ENCODE results near the gene ZNF615.
A peak's percentile ranks its signal among the peaks of the same experiment; 100 is the strongest.
"Not testable (repeated sequence)": the region's sequence is repeated elsewhere in the genome, so short reads cannot be mapped to it uniquely, and the experiment has no call there.

ZNF615 gene

GRCh38 chr19:52007806-52008557 is at the start of gene ZNF615:
ZNF615 (minus strand) TSS chr19:52008211; CDS start chr19:52003711, 4,500 bp downstream.
- peak; percentile 87 to 90 for DNase-seq

- DNase-seq, result not testable (repeated sequence)
These were observed 48.5 kb upstream of the ZNF615 start for GRCh38 chr19:52056480-52056879.

DNA sequence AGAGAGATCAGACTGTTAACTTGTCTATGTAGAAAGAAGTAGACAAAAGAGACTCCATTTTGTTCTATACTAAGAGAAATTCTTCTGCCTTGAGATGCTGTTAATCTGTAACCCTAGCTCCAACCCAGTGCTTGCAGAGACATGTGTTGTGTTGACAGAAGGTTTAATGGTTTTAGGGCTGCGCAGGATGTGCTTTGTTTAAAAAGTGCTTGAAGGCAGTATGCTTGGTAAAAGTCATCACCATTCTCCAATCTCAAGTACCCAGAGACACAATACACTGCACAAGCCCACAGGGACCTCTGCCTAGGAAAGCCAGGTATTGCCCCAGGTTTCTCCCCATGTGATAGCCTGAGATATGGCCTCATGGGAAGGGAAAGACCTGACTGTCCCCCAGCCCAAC is 43.7 kb upstream of the ZNF615 start:
- not testable (repeated sequence) for DNase-seq

GRCh38 chr19:52048555-52049501 is 40.8 kb upstream of the ZNF615 start, which contains the start of gene ZNF432:
ZNF432 (minus strand) TSS chr19:52048838; CDS start chr19:52046868, 1,970 bp downstream.
- peak; percentile 79 to 85 for DNase-seq

- no peak for DNase-seq
These were observed 31.2 kb upstream of the ZNF615 start for GRCh38 chr19:52039169-52039568.

DNA sequence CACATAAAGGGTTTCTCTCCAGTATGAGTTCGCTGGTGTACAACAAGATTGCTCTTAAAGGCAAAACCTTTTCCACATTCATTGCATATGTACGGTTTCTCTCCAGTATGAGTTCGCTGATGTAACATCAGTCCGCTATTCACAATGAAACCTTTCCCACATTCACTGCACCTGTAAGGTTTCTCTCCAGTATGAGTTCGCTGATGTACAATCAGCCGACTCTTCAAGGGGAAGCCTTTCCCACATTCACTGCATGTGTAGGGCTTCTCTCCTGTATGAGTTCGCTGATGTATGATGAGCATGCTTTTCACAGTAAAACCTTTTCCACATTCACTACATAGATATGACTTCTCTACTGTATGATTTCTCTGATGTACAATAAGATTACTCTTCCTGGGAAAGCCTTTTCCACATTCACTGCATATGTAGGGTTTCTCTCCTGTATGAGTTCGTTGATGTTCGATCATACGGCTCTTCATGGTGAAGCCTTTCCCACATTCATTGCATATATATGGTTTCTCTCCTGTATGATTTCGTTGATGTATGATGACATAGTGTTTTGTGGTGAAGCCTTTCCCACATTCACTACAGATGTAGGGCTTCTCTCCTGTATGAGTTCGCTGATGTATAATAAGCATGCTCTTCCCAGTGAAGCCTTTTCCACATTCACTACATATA is 26.2 kb upstream of the ZNF615 start:
- no peak for DNase-seq

- no peak for DNase-seq
These were observed 20.7 kb upstream of the ZNF615 start for GRCh38 chr19:52028780-52029123.

DNA sequence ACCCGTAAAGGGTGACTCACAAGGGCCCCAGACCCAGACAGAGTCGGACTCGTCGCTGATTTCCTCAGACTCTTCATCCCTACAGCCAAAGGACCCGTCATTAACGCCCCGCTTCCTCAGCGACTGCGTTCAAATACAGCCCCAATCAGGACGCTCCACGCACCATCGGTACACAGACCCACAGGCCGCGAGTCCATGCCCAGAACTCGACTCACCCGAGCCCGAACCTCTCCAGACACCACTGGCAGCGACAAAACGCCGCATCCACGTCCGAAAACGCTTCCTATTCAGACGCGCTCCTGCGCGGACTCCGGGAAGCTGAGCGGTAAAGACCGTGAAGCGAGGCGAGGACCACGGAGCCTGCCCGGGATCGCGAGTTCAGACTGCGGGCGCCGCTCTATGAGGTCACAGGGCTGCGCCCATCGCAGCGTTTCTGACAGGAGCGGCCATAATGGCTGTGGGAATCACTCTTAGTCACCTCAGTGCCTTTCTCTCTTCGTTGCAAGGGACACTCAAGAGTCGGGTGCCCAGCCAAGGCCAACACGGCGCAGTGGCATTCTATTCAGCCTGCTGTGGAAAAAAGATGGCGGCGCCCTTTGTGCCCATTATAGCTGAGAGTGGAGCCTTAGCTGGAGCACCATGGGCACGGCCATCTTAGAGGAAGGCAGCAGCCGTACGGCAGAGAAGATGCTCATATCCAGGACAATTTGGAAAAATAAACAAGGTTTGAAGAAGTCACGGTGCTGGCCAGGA is 20.2 kb upstream of the ZNF615 start, which contains the start of gene ZNF614:
ZNF614 (minus strand) TSS at position 353 of the 753 bp plus-strand sequence. CDS start 2,634 bp downstream, outside the sequence.
- DNase-seq, result peak; percentile 83 to 87

- DNase-seq, result not testable (repeated sequence)
These were observed 18.4 kb upstream of the ZNF615 start for GRCh38 chr19:52026255-52026990.

DNA sequence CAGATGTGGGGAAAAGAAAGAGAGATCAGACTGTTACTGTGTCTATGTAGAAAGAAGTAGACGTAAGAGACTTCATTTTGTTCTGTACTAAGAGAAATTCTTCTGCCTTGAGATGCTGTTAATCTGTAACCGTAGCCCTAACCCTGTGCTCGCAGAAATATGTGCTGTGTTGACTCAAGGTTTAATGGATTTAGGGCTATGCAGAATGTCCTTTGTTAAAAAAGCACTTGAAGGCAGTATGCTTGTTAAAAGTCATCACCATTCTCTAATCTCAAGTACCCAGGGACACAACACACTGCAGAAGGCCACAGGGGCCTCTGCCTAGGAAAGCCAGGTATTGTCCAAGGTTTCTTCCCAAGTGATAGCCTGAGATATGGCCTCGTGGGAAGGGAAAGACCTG is 16.5 kb upstream of the ZNF615 start:
- not testable (repeated sequence) for DNase-seq

- no peak for DNase-seq
These were observed 14.2 kb upstream of the ZNF615 start for GRCh38 chr19:52022193-52022592.

DNA sequence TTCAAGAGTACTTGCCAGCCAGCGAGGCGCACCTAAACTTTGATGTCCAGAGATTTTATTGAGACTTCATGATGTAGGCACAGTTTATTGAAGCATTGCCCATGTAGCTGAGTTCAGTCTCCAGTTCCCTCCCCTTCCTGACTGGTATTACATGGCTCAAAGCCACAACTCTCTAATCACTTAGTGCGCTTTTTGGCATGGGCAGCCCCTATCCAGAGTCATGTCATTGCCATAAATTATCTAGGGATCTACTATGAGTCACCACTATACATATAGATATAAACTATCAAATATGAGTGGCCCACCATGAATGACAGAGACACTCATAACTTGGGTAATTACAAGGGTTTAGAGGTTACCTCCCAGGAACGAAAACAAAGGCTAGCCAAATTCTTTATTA is 12.5 kb upstream of the ZNF615 start:
- no peak for DNase-seq

DNA sequence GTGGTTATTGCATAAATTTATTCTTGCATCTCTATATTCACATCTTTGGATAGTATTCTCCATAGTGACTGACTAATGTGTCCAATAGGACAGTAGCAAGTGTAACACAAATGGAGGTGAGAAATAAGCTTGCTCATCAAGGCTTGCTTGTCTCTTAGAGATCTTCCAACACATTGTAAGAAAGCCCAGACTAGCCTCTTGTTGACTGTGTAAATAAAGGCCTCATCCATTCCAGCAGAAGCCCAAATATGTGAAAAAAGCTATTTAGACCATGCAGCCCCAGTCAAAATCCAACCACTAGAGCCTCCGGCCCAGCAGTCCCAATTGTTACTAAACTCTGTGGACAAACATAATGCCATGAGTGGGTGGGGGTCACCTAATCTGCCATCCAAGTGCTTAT is 2.7 kb upstream of the ZNF615 start:
- DNase-seq, result no peak

DNA sequence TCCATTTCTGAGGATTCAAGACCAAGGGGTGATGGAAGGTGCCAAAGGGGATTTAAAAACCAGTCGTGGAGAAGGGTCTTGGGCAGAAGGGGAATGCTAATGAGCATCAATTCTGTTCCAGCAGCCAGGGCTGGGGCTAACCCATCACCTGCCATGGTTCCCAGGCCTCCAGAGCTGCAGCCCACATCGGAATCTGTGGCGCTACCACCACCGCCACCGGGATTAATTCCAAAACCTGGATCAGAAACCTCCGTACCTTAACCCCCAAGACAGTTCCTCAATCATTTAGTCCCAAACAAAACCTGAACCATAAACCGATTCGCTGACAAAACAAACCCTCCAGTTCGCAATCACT is 583 bp downstream of the ZNF615 start:
- DNase-seq, result no peak

GRCh38 chr19:51994048-51994644 is 13.9 kb downstream of the ZNF615 start:
- no peak for DNase-seq

GRCh38 chr19:51993422-51993821 is 14.6 kb downstream of the ZNF615 start:
- no peak for DNase-seq

DNA sequence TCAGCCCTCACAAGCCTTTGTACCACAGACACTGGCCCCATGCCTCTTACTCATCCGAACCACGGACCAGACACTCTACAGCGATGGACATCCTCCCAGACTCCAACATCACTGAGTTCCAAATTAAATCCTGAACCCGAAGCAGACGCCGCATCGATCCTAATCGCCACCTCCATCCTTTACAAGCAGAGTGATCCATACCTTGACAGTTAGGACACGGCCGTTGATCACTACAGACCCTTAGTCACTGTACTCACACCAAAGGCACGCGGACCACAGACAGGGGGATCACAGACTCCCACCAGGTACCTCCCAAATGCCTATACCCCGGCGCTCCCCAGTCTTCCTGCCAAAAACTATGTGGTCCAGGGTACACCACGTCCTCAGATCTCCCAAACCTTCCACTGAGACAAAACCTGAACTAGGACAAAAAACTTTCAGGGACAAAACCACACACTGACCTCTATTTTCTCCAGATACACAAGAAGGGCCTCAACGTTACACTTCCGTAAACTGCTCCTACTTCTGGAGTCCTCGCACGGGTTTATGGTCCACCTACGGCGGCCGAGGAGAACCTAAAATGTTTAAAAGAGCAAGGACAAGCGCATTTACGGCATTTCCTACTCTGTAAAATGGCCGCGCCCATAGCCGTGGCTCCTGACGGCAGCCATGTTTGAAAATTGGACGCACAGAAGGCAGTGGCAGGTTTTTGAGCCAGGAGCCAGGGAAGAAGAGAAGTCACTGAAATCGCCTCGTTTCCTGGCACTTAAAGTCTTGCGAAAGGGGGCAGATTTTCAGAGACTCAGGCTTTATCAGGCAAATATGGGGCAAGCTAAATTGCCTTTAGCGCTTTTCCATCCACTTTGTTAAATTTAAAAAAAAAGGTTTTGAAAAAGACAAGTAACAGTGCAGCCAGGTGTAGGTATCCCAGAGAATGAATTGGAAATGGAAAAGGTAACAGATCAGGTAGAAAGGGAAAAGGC is 21.4 kb downstream of the ZNF615 start, which contains the start of gene ZNF350:
ZNF350 (minus strand) TSS at position 532 of the 983 bp plus-strand sequence. CDS start 12,480 bp downstream, outside the sequence.
- DNase-seq, result peak; percentile 82 to 86

- no peak for DNase-seq
These were observed 24.6 kb downstream of the ZNF615 start for GRCh38 chr19:51983361-51983760.

DNA sequence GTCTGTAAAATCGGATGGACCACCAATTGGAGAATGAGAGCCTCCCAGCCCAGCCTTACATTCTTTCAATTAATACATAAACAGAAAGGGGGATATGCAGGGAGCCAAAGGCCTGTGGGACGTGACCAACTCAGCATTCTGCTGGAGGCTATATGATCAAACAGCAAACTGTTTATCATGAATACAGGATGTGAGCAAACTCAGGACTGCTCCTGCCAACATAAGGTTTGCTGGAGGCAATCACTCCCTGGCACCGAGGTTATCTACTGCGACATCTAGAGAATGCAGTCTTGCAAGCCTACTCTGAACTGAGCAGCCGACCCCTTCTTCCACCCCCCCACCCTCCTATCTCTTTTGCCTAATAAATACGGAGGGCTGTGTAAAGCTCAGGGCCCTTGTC is 27.1 kb downstream of the ZNF615 start:
- DNase-seq, result not testable (repeated sequence)

Data from activated CD4-positive, alpha-beta T cell treated with anti-CD3 and anti-CD28 coated beads, Interleukin-2, amount 50 U/mL, for 48 hours (primary cell).